ENCODE measurements around the gene RAD51B.

DNA sequence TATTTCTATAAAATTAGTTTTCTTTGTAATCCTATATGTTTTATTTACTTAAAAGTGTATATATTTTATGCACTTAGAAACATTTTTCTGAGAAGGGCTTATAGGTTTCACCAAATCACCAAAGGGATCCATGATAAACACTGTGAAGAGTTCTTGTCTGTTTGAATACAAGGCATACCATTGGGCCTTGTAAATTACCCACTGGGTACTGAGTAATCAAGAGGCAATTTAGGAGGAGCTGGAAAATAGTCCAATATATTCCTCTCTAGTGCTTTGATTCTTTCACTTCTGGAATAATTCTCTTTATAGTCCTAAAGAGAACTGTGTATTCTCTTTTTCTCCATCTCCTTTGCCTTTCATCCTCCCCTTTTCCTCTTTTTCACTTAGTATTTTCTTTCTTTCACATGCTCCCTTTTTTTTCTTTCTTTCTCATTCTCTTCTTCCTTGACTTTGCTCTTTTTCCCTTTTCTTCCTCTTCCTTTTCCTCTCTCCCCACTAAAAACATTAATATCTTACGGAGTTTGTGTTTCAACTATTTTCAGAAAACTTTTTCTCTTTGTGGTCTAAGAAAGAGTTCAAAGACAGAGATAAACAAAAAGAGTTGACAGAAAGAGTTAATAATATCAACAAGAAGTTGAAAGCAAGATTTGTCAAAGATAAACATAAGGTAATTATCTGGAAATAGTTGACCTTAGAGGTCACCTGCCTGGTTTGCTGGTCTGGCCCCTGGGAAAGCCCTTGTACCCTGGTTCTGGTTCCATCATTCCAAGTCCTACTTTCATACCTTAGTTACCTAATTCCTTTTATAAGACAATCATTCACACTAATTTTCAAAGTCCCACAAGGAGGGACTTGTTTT is 435.3 kb downstream of the RAD51B start:
- TF ChIP-seq CTCF (conservative IDR thresholded peaks at IDR 0.05; ENCODE audit: low read depth, low read length) = no peak
- no peak for TF ChIP-seq EZH2phosphoT487 (IDR thresholded peaks at IDR 0.05; ENCODE audit: borderline replicate concordance, low read length)
- TF ChIP-seq EZH2 (IDR thresholded peaks at IDR 0.05; ENCODE audit: low read length, unreplicated experiment) = no peak

Data from PC-3 (cell line).